ENCODE results near the gene GUCA2A.

DNA sequence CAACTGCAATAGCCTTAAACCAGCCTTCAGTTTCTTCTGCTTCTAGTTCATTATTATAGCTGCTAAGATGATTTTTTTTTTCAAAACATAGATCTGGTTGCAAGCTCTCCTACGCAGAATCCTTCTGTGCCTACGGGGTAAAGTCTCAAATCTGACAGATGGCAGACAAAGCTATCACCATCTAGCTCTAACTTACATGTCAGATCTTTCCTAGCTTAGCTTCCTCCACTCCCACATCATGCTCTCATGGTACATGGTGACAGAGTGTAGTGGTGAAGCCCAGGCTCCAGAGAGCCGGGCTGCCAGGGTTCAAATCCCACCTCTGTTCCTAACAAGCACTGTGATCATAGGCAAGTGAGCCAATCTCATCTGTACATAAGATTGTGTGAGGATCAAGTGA lies 35.6 kb downstream of the GUCA2A start:
- TF ChIP-seq, protein P1, sequence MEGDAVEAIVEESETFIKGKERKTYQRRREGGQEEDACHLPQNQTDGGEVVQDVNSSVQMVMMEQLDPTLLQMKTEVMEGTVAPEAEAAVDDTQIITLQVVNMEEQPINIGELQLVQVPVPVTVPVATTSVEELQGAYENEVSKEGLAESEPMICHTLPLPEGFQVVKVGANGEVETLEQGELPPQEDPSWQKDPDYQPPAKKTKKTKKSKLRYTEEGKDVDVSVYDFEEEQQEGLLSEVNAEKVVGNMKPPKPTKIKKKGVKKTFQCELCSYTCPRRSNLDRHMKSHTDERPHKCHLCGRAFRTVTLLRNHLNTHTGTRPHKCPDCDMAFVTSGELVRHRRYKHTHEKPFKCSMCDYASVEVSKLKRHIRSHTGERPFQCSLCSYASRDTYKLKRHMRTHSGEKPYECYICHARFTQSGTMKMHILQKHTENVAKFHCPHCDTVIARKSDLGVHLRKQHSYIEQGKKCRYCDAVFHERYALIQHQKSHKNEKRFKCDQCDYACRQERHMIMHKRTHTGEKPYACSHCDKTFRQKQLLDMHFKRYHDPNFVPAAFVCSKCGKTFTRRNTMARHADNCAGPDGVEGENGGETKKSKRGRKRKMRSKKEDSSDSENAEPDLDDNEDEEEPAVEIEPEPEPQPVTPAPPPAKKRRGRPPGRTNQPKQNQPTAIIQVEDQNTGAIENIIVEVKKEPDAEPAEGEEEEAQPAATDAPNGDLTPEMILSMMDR (IDR thresholded peaks at IDR 0.05; ENCODE audit: insufficient read depth, low read depth, low read length) = no peak
- TF ChIP-seq EZH2 (IDR thresholded peaks at IDR 0.05; ENCODE audit: insufficient read depth, low read length) = no peak

Data from astrocyte (in vitro differentiated cells and primary cell).